Fibroblast of skin of abdomen (primary cell): ENCODE results near the gene HPCAL1.
"Not testable (repeated sequence)": the region's sequence is repeated elsewhere in the genome, so short reads cannot be mapped to it uniquely, and the experiment has no call there.

Source experiments
- DNase-seq: peaks from one replicate; pipeline ENCODE4 v3.0.0-alpha.2; 2013

The HPCAL1 gene

GRCh38 chr2:10428355-10428754 is 125.7 kb downstream of the HPCAL1 start:
- no peak for DNase-seq

GRCh38 chr2:10428924-10429323 is 126.2 kb downstream of the HPCAL1 start:
- DNase-seq: no peak

- DNase-seq: no peak
These were observed 128.3 kb downstream of the HPCAL1 start for GRCh38 chr2:10430886-10431622.

GRCh38 chr2:10431797-10432196 is 129.1 kb downstream of the HPCAL1 start:
- no peak for DNase-seq

GRCh38 chr2:10432311-10433181 is 129.8 kb downstream of the HPCAL1 start:
- DNase-seq: no peak

- DNase-seq: no peak
These were observed 130.7 kb downstream of the HPCAL1 start for GRCh38 chr2:10433264-10433946.

GRCh38 chr2:10433947-10434885 is 131.5 kb downstream of the HPCAL1 start:
- DNase-seq: no peak

- DNase-seq: peak; percentile 60
These were observed 132.4 kb downstream of the HPCAL1 start for GRCh38 chr2:10434886-10435819.

- no peak for DNase-seq
These were observed 133.1 kb downstream of the HPCAL1 start for GRCh38 chr2:10435820-10436204.

GRCh38 chr2:10436583-10437110 is 133.9 kb downstream of the HPCAL1 start:
- DNase-seq: no peak

- no peak for DNase-seq
These were observed 135.1 kb downstream of the HPCAL1 start for GRCh38 chr2:10437806-10438205.

GRCh38 chr2:10438688-10439087 is 136.0 kb downstream of the HPCAL1 start:
- DNase-seq: no peak

- DNase-seq: no peak
These were observed 136.6 kb downstream of the HPCAL1 start for GRCh38 chr2:10439185-10439879.

GRCh38 chr2:10439971-10440370 is 137.3 kb downstream of the HPCAL1 start:
- DNase-seq: no peak

- no peak for DNase-seq
These were observed 138.0 kb downstream of the HPCAL1 start for GRCh38 chr2:10440736-10441135.

GRCh38 chr2:10441948-10442347 is 139.2 kb downstream of the HPCAL1 start:
- peak; percentile 43 for DNase-seq

- DNase-seq: not testable (repeated sequence)
These were observed 139.9 kb downstream of the HPCAL1 start for GRCh38 chr2:10442469-10443126.

- DNase-seq: no peak
These were observed 141.8 kb downstream of the HPCAL1 start for GRCh38 chr2:10444463-10444862.

- no peak for DNase-seq
These were observed 143.9 kb downstream of the HPCAL1 start for GRCh38 chr2:10446631-10447030.
